Naive thymus-derived CD4-positive, alpha-beta T cell (primary cell): Measurements from ENCODE around the gene ANXA7. TPM values are rescaled to one million over a fixed set of nuclear protein-coding genes. Genes with fewer than 3 reads are reported as not detected.

Experiments
- ATAC-seq: fragments of 150-1000 bp; cut with Tn5 transposase; 2 replicates; pipeline ENCODE4 v1.10.0; 2021; ENCODE audit warnings: mild to moderate bottlenecking, moderate library complexity
- CTCF ChIA-PET: fragments of 350-600 bp; sonication (Branson Sonifier 250); formaldehyde crosslinking; loops from one replicate; lab custom pipeline; 2021; ENCODE audit warnings: antibody characterized with exemption; lab: Charles Lee
- POLR2A ChIA-PET: fragments of 350-600 bp; sonication (Branson Sonifier 250); formaldehyde crosslinking; loops from one replicate; lab custom pipeline; 2021; ENCODE audit warnings: antibody characterized with exemption, inconsistent platforms; lab: Charles Lee
- DNase-seq, 9 donors: peaks; one replicate each; pipeline versions ENCODE4 v3.0.0 to v3.0.0-alpha.2; 2020 to 2022; ENCODE audit warnings: mixed read lengths in 1 of 9
- H3K27ac ChIP-seq: one replicate; pipeline ENCODE4 v1.7.0; 2013; ENCODE audit warnings: mild to moderate bottlenecking, low read depth, low read length, moderate library complexity
- H3K27me3 ChIP-seq, 2 donors: one replicate each; pipeline ENCODE4 v1.7.0; 2013; ENCODE audit warnings: low read length in 2 of 2, mild to moderate bottlenecking in 2 of 2, moderate library complexity in 2 of 2; ENCODE audit not compliant: control insufficient read depth in 2 of 2, insufficient read depth in 2 of 2
- H3K36me3 ChIP-seq, 3 experiments: 1 replicate in 2 of 3; 2 replicates in 1 of 3; pipeline ENCODE4 v1.7.0; 2013; ENCODE audit warnings: low read length in 3 of 3, mild to moderate bottlenecking in 3 of 3, moderate library complexity in 1 of 3; ENCODE audit not compliant: insufficient read depth in 3 of 3, control insufficient read depth in 2 of 3
- H3K4me1 ChIP-seq, 2 donors: one replicate each; pipeline ENCODE4 v1.7.0; 2013; ENCODE audit warnings: low read length in 2 of 2, mild to moderate bottlenecking in 2 of 2, moderate library complexity in 1 of 2; ENCODE audit not compliant: control insufficient read depth in 2 of 2, insufficient read depth in 2 of 2
- H3K4me3 ChIP-seq: 2 replicates; pipeline ENCODE4 v1.7.0; 2013; ENCODE audit warnings: mild to moderate bottlenecking, low read length
- H3K9me3 ChIP-seq, 3 experiments: 1 replicate in 2 of 3; 2 replicates in 1 of 3; pipeline ENCODE4 v1.7.0; 2013; ENCODE audit warnings: low read length in 3 of 3; ENCODE audit not compliant: control insufficient read depth in 2 of 3
- H3K27ac Mint-ChIP-seq, 9 donors: one replicate each; pipeline ENCODE4 v1.8.0; 2020 to 2022; ENCODE audit warnings: mixed read lengths in 9 of 9, mild to moderate bottlenecking in 8 of 9, moderate library complexity in 5 of 9, inconsistent platforms in 2 of 9
- H3K27me3 Mint-ChIP-seq, 5 donors: one replicate each; pipeline ENCODE4 v1.8.0; 2021 to 2022; ENCODE audit warnings: mixed read lengths in 5 of 5, mild to moderate bottlenecking in 1 of 5
- H3K36me3 Mint-ChIP-seq, 5 donors: one replicate each; pipeline ENCODE4 v1.8.0; 2020 to 2022; ENCODE audit warnings: mixed read lengths in 5 of 5, mild to moderate bottlenecking in 3 of 5, inconsistent platforms in 1 of 5
- H3K4me1 Mint-ChIP-seq, 7 donors: one replicate each; pipeline ENCODE4 v1.8.0; 2020 to 2022; ENCODE audit warnings: mixed read lengths in 7 of 7, mild to moderate bottlenecking in 3 of 7, inconsistent platforms in 1 of 7
- H3K4me3 Mint-ChIP-seq, 10 donors: one replicate each; pipeline ENCODE4 v1.8.0; 2020 to 2022; ENCODE audit warnings: mild to moderate bottlenecking in 10 of 10, mixed read lengths in 10 of 10, moderate library complexity in 6 of 10, inconsistent platforms in 2 of 10
- H3K9me3 Mint-ChIP-seq, 11 donors: one replicate each; pipeline ENCODE4 v1.8.0; 2020 to 2022; ENCODE audit warnings: mixed read lengths in 11 of 11, mild to moderate bottlenecking in 4 of 11, inconsistent platforms in 1 of 11, moderate library complexity in 1 of 11
- intact Hi-C, 2 donors: fragments of 100-400 bp; cut with micrococcal nuclease; formaldehyde crosslinking; loops; one replicate each; pipeline ENCODE4 v1.15.1; 2023
- polyA plus RNA-seq, 2 donors: library from polyadenylated mRNA; unstranded; fragments of 300-500 nt; fragmentation: Illumina TruSeq; gene quantifications; one replicate each; pipeline ENCODE4 v1.2.3, GENCODE V29; 2021
- total RNA-seq, 6 experiments: library from RNA in 5 of 6; stranded (reverse) in 5 of 6; gene quantifications; 1 replicate in 5 of 6; 2 replicates in 1 of 6; pipeline ENCODE4 v1.2.3 and lab custom pipeline; 2021 to 2026

ANXA7 gene
- total and polyA plus RNA-seq, 7 experiments from 2014 or later: 74.8 to 205 (median 99.6) TPM

DNA sequence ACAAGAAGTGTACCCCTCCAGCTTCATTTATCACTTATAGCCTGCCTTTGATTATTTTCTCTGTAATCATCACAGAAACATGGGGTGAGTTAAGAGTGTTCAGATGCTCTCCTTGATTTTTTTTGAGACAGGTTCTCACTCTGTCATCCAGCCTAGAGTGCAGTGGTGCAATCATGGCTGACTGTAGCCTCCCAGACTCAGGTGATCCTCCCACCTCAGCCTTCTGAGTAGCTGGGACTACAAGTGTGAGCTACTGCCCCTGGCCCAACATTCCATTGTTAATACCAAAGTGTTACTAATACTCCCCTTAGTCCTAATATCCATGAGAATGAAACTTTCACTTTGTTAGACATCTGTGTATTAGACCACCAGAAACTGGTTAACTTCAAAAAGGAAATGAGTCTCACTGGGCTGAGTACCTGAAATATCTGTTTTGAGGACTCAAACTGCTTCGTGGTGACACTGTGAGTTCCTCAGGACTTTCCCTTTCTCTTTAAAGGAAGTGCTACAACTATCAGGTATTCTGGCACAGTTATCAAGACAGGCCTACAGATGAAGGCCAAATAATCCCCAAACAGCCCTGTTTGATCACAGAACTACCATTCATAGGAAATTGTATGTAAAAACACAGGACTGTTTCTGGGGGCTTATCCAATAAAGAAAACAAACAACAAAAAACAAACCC, 34.7 kb downstream of the ANXA7 start:
- Mint-ChIP-seq H3K4me3 (peak overlapping the region in 1 of 10 donors; percentile 65), H3K27ac (peak overlapping the region in 6 of 9 donors; percentile 14 to 91 (median 38)), H3K4me1 (peaks cover 0 to 21% (median 0%) of the 10 kb centered on the region in 7 donors), H3K36me3 (peaks cover 10 to 55% (median 34%) of the 10 kb centered on the region in 5 donors), H3K27me3 (no peaks in the 10 kb centered on the region), H3K9me3 (no peaks in the 10 kb centered on the region)
- no peak overlapping the region for H3K27ac ChIP-seq
- H3K36me3 ChIP-seq: peaks cover 20 to 72% (median 24%) of the 10 kb centered on the region in 3 experiments
- DNase-seq (no peak), ATAC-seq (no peak)
- no peaks in the 10 kb centered on the region for H3K4me1 ChIP-seq
- H3K4me3 ChIP-seq: no peak overlapping the region
- ChIA-PET POLR2A (interaction anchor here (0.8 kb wide), 1 partner anchor 1131 kb away, joined by 8 read pairs; no protein-coding TSS in a partner anchor), CTCF (no interaction called here)
- no peaks in the 10 kb centered on the region for H3K9me3 ChIP-seq
- intact Hi-C loops: no loop called here
- H3K27me3 ChIP-seq: no peaks in the 10 kb centered on the region

DNA sequence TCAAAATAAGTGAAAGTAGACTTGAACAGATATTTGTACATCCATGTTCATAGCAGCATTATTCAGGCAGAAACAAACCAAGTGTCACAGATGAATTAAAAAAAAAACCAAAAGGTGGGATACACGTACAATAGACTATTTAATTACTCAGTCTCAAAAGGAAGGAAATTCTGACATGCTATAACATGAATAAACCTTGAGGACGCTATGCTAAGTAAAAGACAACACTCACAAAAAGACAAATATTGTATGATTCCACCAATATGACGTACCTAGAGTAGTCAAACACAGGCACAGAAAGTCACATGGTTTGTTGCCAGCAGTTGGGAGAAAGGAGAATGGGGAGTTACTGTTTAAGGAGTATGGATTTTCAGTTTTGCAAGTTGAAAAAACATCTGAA, 37.2 kb downstream of the ANXA7 start:
- H3K9me3 ChIP-seq: no peaks in the 10 kb centered on the region
- peaks cover 8 to 52% (median 20%) of the 10 kb centered on the region in 3 experiments for H3K36me3 ChIP-seq
- no peak overlapping the region for H3K27ac ChIP-seq
- Mint-ChIP-seq H3K36me3 (peaks cover 6 to 48% (median 22%) of the 10 kb centered on the region in 5 donors), H3K4me3 (no peak overlapping the region), H3K4me1 (peaks cover 0 to 18% (median 0%) of the 10 kb centered on the region in 7 donors), H3K27me3 (no peaks in the 10 kb centered on the region), H3K27ac (no peak overlapping the region), H3K9me3 (no peaks in the 10 kb centered on the region)
- H3K4me1 ChIP-seq: no peaks in the 10 kb centered on the region
- ATAC-seq (no peak), DNase-seq (no peak)
- ChIA-PET CTCF (interaction anchor here (0.6 kb wide), 1 partner anchor 27 kb away, joined by 3 read pairs; no protein-coding TSS in a partner anchor), POLR2A (no interaction called here)
- H3K4me3 ChIP-seq: no peak overlapping the region
- intact Hi-C loops: no loop called here
- no peaks in the 10 kb centered on the region for H3K27me3 ChIP-seq

DNA sequence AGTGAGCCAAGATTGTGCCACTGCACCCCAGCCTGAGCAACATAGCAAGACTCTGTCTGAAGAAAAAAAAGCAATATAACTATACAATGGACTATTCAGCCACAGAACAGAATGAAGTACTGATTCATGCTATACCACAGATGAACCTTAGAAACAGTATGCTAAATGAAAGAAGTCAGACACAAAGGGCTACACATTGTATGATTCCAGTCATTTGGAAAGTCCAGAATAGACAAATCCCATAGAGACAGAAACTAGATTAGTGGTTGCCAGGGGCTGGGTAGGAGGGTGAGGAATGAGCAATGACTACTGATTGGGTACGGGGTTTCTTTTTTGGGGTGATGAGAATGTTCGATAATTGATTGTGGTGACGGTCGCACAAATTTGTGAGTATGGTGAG, 45.6 kb downstream of the ANXA7 start:
- ChIA-PET CTCF (no interaction called here), POLR2A (no interaction called here)
- intact Hi-C loops: no loop called here
- Histone ChIP-seq H3K27me3 (no peaks in the 10 kb centered on the region), H3K4me1 (no peaks in the 10 kb centered on the region), H3K4me3 (no peak overlapping the region), H3K27ac (no peak overlapping the region), H3K36me3 (peaks cover 0 to 27% (median 0%) of the 10 kb centered on the region in 3 experiments), H3K9me3 (no peaks in the 10 kb centered on the region)
- Mint-ChIP-seq H3K9me3 (no peaks in the 10 kb centered on the region), H3K27ac (peak overlapping the region in 2 of 9 donors; percentile 1 to 61), H3K4me1 (peaks cover 0 to 2% (median 0%) of the 10 kb centered on the region in 7 donors), H3K27me3 (no peaks in the 10 kb centered on the region), H3K4me3 (no peak overlapping the region), H3K36me3 (peaks cover 0 to 39% (median 32%) of the 10 kb centered on the region in 5 donors)
- DNase-seq (no peak), ATAC-seq (no peak)

DNA sequence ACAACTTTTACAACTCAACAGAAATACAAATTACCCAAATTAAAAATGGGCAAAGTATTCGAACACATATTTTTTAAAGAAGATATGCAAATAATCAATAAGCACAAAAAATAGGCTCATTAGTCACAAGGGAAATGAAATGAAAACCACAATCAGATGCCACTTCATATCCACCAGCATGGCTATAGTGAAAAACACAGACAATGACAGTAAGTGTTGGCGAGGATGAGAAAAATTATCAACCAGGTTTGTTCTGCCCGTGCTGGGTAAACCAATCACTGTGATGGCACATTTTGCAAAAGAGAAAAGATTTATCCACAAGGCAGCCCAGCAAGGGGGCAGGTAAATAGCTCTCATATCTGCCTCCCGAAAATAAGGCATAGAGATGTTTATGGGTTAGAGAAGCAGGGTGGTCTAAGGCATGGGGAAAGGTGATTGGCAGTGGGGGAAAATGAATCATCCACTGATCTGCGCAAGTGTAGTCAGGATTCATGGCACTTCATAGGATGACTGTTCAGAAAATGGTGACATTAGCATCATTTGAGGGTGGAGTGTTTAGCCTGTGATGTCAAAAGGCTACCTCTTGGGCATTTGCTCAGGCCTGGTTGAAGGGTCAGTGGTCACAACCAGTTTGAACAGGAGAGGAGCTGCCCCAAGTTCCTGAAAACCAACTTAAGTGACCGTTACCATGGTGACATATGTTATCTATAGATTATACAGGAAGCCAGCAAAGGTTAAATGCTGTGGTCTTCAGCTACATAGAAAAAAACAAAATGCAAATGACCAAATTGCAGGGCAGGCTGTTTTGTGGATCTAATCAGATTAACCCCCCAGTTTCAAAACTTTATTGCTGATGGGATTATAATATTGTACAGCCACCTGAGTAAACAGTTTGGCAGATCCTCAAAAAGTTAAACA, 47.2 kb downstream of the ANXA7 start:
- DNase-seq (no peak), ATAC-seq (peak; percentile 59)
- CTCF ChIA-PET: no interaction called here
- peak overlapping the region in 2 of 9 donors; percentile 1 to 45 for H3K27ac Mint-ChIP-seq
- no peak overlapping the region for H3K4me3 Mint-ChIP-seq
- Histone ChIP-seq H3K4me1 (no peaks in the 10 kb centered on the region), H3K36me3 (peaks cover 0 to 27% (median 0%) of the 10 kb centered on the region in 3 experiments), H3K27me3 (no peaks in the 10 kb centered on the region), H3K9me3 (no peaks in the 10 kb centered on the region), H3K27ac (no peak overlapping the region), H3K4me3 (no peak overlapping the region)
- H3K9me3 Mint-ChIP-seq: peaks cover 0 to under 1% (median 0%) of the 10 kb centered on the region in 11 donors
- no peaks in the 10 kb centered on the region for H3K27me3 Mint-ChIP-seq
- peaks cover 0 to 8% (median 0%) of the 10 kb centered on the region in 7 donors for H3K4me1 Mint-ChIP-seq
- H3K36me3 Mint-ChIP-seq: peaks cover 0 to 43% (median 37%) of the 10 kb centered on the region in 5 donors
- intact Hi-C loops: no loop called here
- POLR2A ChIA-PET: interaction anchor here (1.0 kb wide), 1 partner anchor 9 kb away, joined by 3 read pairs; no protein-coding TSS in a partner anchor

DNA sequence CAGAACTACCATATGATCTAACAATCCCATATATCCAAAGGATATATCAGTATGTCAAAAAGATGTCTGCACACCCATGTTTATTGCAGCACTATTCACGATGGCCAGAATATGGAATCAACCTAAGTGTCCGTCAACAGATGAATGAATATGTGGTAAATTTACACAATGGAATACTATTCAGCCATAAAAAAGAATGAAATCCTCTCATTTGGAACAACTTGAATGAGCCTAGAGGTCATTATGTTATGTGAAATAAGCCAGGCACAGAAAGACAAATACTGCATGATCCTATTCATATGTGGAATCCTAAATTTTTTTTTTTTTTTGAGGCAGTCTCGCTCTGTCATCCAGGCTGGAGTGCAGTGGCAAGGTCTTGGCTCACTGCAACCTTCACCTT, 48.9 kb downstream of the ANXA7 start:
- Histone ChIP-seq H3K4me3 (no peak overlapping the region), H3K9me3 (no peaks in the 10 kb centered on the region), H3K27ac (no peak overlapping the region), H3K36me3 (peaks cover 0 to 27% (median 0%) of the 10 kb centered on the region in 3 experiments), H3K4me1 (no peaks in the 10 kb centered on the region), H3K27me3 (no peaks in the 10 kb centered on the region)
- H3K27ac Mint-ChIP-seq: peak overlapping the region in 3 of 9 donors; percentile 56 to 65 (median 62)
- ATAC-seq (no peak), DNase-seq (no peak)
- H3K4me3 Mint-ChIP-seq: no peak overlapping the region
- peaks cover 0 to 39% (median 32%) of the 10 kb centered on the region in 5 donors for H3K36me3 Mint-ChIP-seq
- ChIA-PET POLR2A (interaction anchor here (0.7 kb wide), 1 partner anchor 1600 kb away, joined by 4 read pairs; no protein-coding TSS in a partner anchor), CTCF (no interaction called here)
- peaks cover 0 to 8% (median 0%) of the 10 kb centered on the region in 7 donors for H3K4me1 Mint-ChIP-seq
- H3K9me3 Mint-ChIP-seq: peaks cover 0 to 2% (median 0%) of the 10 kb centered on the region in 11 donors
- intact Hi-C loops: no loop called here
- H3K27me3 Mint-ChIP-seq: no peaks in the 10 kb centered on the region

DNA sequence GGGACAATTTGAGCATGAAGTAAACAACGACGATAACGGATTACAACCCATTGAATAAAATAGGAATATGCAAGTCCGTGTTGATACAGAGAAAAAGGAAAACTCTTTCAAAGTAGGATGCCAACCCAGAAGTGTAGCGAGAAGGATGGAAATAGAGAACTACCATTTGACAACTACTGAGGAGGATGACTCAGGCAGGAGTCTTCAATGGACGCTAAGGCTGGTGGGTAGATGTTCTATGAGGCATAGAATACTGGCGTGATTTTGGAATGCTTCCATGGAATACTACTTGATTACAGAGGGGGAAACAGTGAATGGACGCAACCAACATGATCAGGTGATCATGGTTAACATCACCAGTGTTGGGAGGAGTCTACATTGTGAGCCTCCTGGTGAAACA, 54.4 kb downstream of the ANXA7 start:
- H3K27ac Mint-ChIP-seq: peak overlapping the region in 3 of 9 donors; percentile 12 to 95 (median 95)
- Histone ChIP-seq H3K9me3 (no peaks in the 10 kb centered on the region), H3K4me3 (no peak overlapping the region), H3K36me3 (peaks cover 0 to 4% (median 0%) of the 10 kb centered on the region in 3 experiments), H3K27ac (no peak overlapping the region), H3K4me1 (peaks cover 4 to 5% of the 10 kb centered on the region in 2 donors), H3K27me3 (no peaks in the 10 kb centered on the region)
- ATAC-seq (no peak), DNase-seq (no peak)
- peaks cover 0 to 2% (median 0%) of the 10 kb centered on the region in 11 donors for H3K9me3 Mint-ChIP-seq
- peaks cover 11 to 20% (median 18%) of the 10 kb centered on the region in 7 donors for H3K4me1 Mint-ChIP-seq
- peaks cover 0 to 20% (median 0%) of the 10 kb centered on the region in 5 donors for H3K27me3 Mint-ChIP-seq
- ChIA-PET CTCF (no interaction called here), POLR2A (interaction anchor here (2.1 to 2.3 kb wide), 2 partner anchors 108 to 113 kb away, joined by 9 to 13 read pairs; partner anchors contain the start of genes DNAJC9 and MRPS16)
- H3K36me3 Mint-ChIP-seq: peaks cover 0 to 10% (median 8%) of the 10 kb centered on the region in 5 donors
- H3K4me3 Mint-ChIP-seq: peak overlapping the region in 2 of 10 donors; percentile 18 to 93
- intact Hi-C loops: loop anchor here (2.0 to 5.0 kb wide), 5 partner anchors 107 to 1753 kb away; partner anchors contain the start of genes MRPS16 (in 1 of the 2), P4HA1 (in 1 of the 2), SAMD8 (in 1 of the 2) and SEC24C (in 1 of the 2)
